Measurements from ENCODE around the gene SLC5A2.
"Not testable (repeated sequence)": the region's sequence is repeated elsewhere in the genome, so short reads cannot be mapped to it uniquely, and the experiment has no call there.

The SLC5A2 gene

GRCh38 chr16:31475946-31476302, 7.0 kb upstream of the SLC5A2 start:
- no peak for DNase-seq (ENCODE audit: low read depth)

DNA sequence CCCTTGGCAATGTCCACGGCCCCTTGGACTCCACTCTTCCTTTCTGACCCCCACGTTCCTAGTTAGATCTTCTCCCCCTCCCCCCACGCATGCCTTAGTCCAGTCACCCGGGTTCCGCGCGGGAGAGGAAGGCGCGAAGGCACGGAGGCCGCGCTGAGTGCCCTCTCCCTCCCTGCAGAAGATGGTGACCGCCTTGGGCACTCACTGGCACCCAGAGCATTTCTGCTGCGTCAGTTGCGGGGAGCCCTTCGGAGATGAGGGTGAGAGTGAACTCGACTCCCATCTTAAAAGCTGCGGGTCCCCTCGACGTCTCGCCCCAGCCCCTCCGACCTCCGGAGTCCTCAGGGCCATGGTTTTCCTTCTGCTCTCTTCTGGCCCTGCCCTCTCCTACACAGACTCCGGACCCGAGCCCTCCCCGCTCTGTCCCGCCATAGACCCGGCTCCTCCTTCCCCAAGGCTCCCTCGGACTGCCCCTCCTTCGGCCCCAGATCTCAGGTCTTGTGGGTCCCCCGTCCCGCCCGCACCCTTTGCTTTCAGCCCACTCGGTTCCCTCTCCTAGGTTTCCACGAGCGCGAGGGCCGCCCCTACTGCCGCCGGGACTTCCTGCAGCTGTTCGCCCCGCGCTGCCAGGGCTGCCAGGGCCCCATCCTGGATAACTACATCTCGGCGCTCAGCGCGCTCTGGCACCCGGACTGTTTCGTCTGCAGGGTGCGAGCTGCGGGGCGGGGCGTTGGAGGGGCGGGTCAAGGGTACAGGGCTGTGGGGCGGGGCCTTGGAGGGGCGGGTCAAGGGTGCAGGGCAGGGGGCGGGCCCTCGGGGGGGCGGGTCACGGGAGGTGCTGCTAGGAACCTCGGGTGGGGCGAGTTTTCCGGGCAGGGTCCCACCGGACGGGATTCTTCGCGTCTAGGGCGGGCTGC, 6.4 kb upstream of the SLC5A2 start:
- DNase-seq (ENCODE audit: low read depth), result no peak

GRCh38 chr16:31477220-31478216, 5.4 kb upstream of the SLC5A2 start:
- no peak for DNase-seq (ENCODE audit: low read depth)

DNA sequence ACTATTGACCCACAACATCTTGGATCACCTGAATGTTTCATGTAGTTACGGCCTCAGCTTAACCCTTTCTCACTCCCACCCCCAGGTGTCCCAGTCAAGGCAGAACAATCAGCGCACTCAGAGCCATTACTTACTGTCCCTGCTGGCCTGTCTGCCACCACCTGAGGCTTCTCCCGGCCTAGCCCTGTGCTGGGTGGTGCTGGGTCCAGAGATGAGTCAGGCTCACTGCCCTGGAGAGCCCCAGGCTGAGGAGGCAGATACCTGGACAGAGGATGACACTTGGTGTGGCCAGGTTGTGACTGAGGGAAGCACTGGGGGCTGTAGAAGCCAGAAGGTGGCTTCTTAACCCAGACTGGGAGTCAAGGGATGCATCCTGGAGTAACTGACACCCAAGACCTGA, 4.0 kb upstream of the SLC5A2 start:
- DNase-seq (ENCODE audit: low read depth), result no peak

- DNase-seq (ENCODE audit: low read depth), result no peak
Observed at GRCh38 chr16:31479751-31480150, 3.2 kb upstream of the SLC5A2 start.

DNA sequence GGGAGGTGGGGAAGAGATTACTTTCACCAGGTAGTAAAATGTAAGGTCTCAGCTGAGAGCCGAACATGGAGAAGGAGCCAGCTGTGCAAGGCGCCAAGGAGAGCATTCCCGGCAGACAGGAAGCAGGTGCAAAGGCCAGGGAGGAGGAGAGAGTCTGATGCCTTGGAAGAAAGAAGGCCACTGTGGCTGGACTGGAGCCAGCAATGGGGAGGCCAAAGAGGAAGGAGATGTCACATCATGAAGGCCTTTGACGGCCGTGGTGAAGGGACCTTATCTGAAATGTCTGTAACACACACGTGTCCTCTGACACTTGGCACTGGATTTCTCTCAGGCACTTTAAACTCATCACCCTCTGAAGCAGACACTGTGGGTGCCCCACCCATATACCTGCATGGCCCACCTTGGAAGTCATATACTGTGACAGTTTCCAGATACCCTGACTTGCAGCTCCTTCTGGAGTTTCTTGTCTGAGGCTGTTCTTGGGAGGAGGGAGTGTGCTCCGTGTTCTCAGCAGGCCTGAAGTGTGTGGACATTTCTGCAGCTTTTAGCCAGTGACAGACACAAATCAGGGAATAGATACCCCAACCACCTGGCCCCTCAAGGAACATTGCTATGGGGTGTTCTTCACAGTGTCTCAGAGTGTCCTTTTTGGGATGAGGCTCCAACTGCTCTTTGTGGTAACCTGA, 1.9 kb upstream of the SLC5A2 start:
- DNase-seq (ENCODE audit: low read depth), result no peak

GRCh38 chr16:31484048-31484447, 1.1 kb downstream of the SLC5A2 start:
- DNase-seq (ENCODE audit: low read depth), result not testable (repeated sequence)

- DNase-seq (ENCODE audit: low read depth), result no peak
Observed at GRCh38 chr16:31484491-31485171, 1.7 kb downstream of the SLC5A2 start.

GRCh38 chr16:31485571-31485970, 2.6 kb downstream of the SLC5A2 start:
- no peak for DNase-seq (ENCODE audit: low read depth)

DNA sequence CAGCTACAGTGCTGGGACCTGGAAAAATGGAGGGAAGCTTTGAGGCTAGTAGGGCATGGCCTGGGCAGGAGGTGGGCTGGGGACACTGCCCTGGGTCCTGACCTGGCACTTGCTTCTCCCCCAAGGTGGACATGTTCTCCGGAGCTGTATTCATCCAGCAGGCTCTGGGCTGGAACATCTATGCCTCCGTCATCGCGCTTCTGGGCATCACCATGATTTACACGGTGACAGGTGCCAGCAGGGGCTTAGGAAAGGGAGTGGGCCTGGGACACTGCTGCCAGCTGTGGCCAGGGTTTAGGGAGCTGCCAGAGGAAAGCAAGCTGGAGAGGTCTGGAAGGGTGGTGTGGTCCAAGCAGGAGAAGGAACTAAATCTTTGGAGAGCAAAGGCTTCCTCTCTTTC, 3.1 kb downstream of the SLC5A2 start:
- DNase-seq (ENCODE audit: low read depth), result no peak

GRCh38 chr16:31487071-31487719, 4.3 kb downstream of the SLC5A2 start:
- no peak for DNase-seq (ENCODE audit: low read depth)

DNA sequence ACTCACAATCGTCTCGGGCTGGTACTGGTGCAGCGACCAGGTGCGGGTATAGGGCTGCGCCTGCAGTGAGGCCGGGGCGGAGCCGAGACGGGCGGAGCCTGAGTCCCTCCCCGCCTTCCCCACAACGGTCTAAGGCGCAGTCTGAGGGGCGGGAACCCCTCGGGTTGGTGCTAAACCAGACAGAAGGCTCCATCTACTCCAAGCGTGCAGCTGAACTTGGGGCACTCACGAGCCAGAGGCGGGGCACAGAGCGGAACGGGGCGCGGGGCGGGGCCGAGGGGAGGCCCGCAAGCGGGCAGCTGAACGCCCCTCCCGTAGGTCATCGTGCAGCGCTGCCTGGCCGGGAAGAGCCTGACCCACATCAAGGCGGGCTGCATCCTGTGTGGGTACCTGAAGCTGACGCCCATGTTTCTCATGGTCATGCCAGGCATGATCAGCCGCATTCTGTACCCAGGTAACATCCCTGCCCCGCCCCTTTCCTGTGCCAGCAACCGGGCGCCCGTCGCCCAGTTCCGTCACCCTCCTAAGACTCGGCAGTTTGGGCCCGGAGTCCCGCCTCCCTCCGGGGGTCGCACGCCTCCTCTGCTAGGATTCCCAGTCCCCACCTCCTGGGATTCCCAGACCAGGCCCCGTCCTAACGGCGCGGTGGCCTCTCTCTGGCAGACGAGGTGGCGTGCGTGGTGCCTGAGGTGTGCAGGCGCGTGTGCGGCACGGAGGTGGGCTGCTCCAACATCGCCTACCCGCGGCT, 5.0 kb downstream of the SLC5A2 start:
- DNase-seq (ENCODE audit: low read depth), result no peak

- no peak for DNase-seq (ENCODE audit: low read depth)
Observed at GRCh38 chr16:31488468-31489297, 5.8 kb downstream of the SLC5A2 start.

GRCh38 chr16:31489298-31489564, 6.3 kb downstream of the SLC5A2 start:
- no peak for DNase-seq (ENCODE audit: low read depth)

DNA sequence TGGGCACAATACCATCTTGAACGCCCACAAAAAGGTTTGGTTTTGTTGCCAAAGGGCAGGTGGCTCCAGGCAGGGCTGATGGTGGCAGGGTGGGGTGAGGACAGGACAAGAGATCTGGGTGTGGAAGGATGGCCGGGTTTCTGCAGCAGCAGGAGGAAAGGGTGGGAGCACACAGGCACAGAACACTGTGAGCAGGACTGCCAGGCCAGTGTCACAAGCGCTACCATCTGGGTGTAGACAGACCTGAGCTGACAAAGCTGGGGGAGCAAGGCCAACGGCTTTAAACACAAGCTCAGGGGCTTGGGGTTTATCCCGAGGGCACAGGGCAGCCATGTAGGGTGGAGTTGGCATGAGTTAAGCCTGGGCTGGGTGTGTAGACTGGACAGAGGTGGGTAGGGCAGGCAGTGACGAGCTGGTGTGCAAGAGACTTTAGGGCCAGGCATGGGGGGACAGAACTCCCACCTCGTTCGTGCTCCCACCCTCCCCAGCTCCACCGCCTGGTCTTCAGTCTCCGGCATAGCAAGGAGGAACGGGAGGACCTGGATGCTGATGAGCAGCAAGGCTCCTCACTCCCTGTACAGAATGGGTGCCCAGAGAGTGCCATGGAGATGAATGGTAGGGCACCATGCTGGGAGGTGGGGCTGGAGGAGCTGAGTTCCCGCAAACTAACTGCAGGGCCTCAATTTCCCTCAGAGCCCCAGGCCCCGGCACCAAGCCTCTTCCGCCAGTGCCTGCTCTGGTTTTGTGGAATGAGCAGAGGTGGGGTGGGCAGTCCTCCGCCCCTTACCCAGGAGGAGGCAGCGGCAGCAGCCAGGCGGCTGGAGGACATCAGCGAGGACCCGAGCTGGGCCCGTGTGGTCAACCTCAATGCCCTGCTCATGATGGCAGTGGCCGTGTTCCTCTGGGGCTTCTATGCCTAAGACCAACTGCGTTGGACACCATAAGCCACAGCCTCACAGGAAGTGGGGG, 7.0 kb downstream of the SLC5A2 start:
- DNase-seq (ENCODE audit: low read depth), result no peak

DNA sequence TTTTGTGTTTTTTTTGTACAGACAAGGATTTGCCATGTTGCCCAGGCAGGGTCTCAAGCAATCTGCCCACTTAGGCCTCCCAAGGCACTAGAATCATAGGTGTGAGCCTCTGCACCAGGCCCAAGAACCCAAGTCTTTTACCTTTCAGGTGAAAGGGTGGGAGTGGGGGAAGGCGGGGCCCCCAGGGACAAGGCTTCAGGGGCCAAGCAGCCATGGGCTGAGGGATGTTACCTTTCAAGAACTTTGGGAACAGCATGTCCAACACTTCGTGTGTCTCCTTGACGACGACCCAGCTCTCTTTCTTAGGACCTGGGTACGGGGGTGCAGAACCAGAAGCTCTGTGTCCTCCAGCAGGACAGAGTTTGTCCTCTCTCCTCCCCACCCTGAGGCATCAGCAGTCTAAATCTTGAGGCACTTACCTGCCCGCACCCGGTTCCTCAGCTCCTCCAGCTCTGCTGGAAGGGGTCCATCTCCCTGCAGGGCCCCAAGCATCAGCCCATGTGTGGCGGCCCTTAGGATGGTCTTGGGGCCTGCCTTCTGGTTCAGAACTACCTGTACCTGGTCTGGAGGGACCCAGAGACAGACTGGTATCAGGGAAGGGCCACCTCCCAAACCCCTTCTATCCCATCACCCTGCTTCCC, 9.0 kb downstream of the SLC5A2 start:
- no peak for DNase-seq (ENCODE audit: low read depth)

GRCh38 chr16:31493506-31494125, 10.7 kb downstream of the SLC5A2 start:
- DNase-seq (ENCODE audit: low read depth), result no peak

GRCh38 chr16:31496670-31497069, 13.7 kb downstream of the SLC5A2 start:
- DNase-seq (ENCODE audit: low read depth), result no peak

All from CMK (cell line).